ENCODE measurements around the gene KIRREL3. TPM values are rescaled to one million over a fixed set of nuclear protein-coding genes. Genes with fewer than 3 reads are reported as not detected.

The KIRREL3 gene
- total and polyA plus RNA-seq, 9 donors = 0.25 to 5.3 (median 0.48) TPM

DNA sequence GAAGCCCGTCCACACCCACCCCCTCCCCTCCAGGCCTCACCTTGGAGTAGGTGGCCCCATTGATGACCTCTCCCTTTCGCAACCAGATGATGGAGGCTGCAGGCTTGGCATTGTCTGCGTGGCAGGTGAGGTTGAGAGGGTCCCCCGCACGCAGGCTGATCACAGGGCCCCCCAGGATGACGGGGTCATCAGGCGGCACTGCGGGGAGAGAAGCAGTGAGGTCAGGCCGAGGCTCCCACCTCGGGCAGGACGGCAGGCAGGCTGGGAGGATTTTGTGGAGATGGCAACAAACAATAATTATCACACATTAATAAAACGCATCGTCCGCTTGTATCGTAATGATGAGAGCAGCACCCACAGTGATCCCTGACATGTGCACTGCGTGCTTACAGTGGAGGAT is 527.3 kb downstream of the KIRREL3 start:
- H3K4me3 ChIP-seq = no peak overlapping the region
- peaks cover 6% of the 10 kb centered on the region for H3K4me1 ChIP-seq (ENCODE audit: insufficient read depth)
- TF ChIP-seq POLR2A (IDR thresholded peaks at IDR 0.05) (no peak), EP300 (IDR thresholded peaks at IDR 0.05) (no peak)
- TF ChIP-seq, protein P1, sequence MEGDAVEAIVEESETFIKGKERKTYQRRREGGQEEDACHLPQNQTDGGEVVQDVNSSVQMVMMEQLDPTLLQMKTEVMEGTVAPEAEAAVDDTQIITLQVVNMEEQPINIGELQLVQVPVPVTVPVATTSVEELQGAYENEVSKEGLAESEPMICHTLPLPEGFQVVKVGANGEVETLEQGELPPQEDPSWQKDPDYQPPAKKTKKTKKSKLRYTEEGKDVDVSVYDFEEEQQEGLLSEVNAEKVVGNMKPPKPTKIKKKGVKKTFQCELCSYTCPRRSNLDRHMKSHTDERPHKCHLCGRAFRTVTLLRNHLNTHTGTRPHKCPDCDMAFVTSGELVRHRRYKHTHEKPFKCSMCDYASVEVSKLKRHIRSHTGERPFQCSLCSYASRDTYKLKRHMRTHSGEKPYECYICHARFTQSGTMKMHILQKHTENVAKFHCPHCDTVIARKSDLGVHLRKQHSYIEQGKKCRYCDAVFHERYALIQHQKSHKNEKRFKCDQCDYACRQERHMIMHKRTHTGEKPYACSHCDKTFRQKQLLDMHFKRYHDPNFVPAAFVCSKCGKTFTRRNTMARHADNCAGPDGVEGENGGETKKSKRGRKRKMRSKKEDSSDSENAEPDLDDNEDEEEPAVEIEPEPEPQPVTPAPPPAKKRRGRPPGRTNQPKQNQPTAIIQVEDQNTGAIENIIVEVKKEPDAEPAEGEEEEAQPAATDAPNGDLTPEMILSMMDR (IDR thresholded peaks at IDR 0.05) = no peak
- intact Hi-C loops (cut with DNase I) = no loop called here
- 91 to 95% (median 94%) methylated on average over 15 to 16 of the region's 16 CpGs for WGBS, 3 donors
- no peak overlapping the region for H3K27ac ChIP-seq
- no peak for DNase-seq
- no peaks in the 10 kb centered on the region for H3K27me3 ChIP-seq
- H3K9me3 ChIP-seq = no peaks in the 10 kb centered on the region
- no peaks in the 10 kb centered on the region for H3K36me3 ChIP-seq

DNA sequence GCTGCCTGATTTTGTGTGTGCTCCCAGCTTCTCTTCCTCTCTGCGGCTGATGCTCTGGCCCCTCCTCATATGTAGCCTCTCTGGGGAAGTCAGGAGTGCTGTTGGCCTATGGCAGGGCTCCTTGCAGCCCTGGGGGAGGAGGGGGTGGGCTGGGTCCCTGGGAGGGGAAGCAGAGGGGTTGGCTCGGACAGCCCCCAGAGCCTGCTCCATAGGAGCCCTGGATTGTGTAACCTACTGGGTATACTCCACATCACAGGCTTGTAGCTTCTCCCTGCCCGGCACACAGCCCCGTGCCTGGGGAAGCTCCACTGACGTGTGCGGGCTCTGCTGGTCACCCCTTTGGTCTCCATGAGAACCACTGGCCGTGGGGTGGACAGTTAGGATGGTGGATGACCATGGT is 531.3 kb downstream of the KIRREL3 start:
- H3K27me3 ChIP-seq = no peaks in the 10 kb centered on the region
- H3K4me1 ChIP-seq (ENCODE audit: insufficient read depth) = peaks cover 6% of the 10 kb centered on the region
- H3K27ac ChIP-seq = no peak overlapping the region
- TF ChIP-seq EP300 (IDR thresholded peaks at IDR 0.05) = no peak
- TF ChIP-seq, protein P1 (IDR thresholded peaks at IDR 0.05) = no peak
- TF ChIP-seq POLR2A (IDR thresholded peaks at IDR 0.05) = no peak
- H3K9me3 ChIP-seq = no peaks in the 10 kb centered on the region
- 89 to 100% (median 90%) methylated on average over 6 to 7 of the region's 7 CpGs for WGBS, 3 donors
- no peaks in the 10 kb centered on the region for H3K36me3 ChIP-seq
- intact Hi-C loops (cut with DNase I) = no loop called here
- no peak overlapping the region for H3K4me3 ChIP-seq
- no peak for DNase-seq

DNA sequence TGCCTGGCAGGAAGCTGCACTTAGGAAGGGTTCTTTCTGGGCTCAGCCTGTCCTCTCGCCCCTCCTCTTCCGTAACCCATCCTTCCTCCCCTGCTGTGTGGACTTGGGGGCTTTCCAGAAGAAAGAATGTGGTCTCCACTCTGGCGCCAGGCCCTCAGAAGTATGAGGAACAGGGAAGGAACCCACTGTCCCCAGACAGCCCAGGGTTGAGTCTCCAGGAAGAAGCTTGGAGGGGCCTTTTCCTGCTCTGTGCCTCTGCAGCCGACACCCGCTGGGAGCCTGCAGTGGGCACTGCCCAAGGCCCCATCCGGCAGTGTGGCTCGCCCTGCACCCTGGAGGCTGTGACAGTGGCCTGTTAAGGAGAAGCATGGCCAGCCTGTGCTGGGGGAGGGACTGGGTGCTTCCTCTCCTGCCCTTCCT is 532.5 kb downstream of the KIRREL3 start:
- TF ChIP-seq, protein P1 (IDR thresholded peaks at IDR 0.05) = no peak
- TF ChIP-seq POLR2A (IDR thresholded peaks at IDR 0.05) (no peak), EP300 (IDR thresholded peaks at IDR 0.05) (no peak)
- Histone ChIP-seq H3K4me1 (ENCODE audit: insufficient read depth) (peaks cover 6% of the 10 kb centered on the region), H3K27me3 (no peaks in the 10 kb centered on the region), H3K9me3 (no peaks in the 10 kb centered on the region), H3K4me3 (no peak overlapping the region), H3K36me3 (no peaks in the 10 kb centered on the region), H3K27ac (no peak overlapping the region)
- 61 to 65% (median 65%) methylated on average over 7 of the region's 7 CpGs for WGBS, 3 donors
- intact Hi-C loops (cut with DNase I) = no loop called here
- DNase-seq = no peak

DNA sequence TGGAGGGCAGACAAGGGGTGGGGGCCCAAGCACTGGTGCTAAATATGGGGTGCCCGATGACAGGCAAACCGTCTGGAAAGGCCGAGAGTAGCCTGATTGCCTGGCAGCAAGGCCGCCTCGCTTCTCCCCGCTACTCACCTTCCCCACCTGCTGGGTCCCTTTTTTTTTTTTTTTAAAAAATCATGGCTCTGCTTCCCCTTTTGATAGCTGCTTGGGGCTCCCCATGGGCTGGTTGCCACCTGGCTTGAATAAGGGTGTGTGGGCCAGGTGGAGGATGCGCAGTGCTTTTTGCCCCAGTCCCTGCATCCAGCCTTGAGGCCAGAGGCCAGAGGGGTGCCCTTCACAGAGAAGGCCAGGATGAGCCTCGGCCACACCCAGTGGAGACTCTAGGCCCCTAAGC is 533.1 kb downstream of the KIRREL3 start:
- WGBS, 3 donors = 90 to 96% (median 92%) methylated on average over 8 of the region's 8 CpGs
- no peaks in the 10 kb centered on the region for H3K36me3 ChIP-seq
- no peaks in the 10 kb centered on the region for H3K27me3 ChIP-seq
- intact Hi-C loops (cut with DNase I) = no loop called here
- H3K4me1 ChIP-seq (ENCODE audit: insufficient read depth) = peaks cover 6% of the 10 kb centered on the region
- H3K4me3 ChIP-seq = no peak overlapping the region
- no peak overlapping the region for H3K27ac ChIP-seq
- H3K9me3 ChIP-seq = no peaks in the 10 kb centered on the region
- TF ChIP-seq EP300 (IDR thresholded peaks at IDR 0.05) (no peak), POLR2A (IDR thresholded peaks at IDR 0.05) (no peak)
- TF ChIP-seq, protein P1 (IDR thresholded peaks at IDR 0.05) = no peak
- DNase-seq = no peak

DNA sequence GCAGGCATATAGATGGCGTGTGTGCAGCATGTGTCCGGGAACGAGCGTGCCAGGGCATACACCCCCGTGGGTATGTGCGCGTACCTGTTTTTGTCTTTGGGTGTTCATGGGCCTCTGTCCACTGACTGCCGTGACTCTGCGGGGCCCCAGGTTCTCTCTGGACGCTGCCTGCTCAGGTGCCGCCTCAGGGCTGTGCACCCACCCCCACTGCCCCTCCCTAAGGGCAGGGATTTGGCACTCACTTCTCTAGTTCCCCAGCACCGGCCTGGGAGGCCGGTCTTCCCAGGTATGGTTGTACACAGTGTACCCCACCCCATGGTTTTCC is 533.6 kb downstream of the KIRREL3 start:
- Histone ChIP-seq H3K36me3 (no peaks in the 10 kb centered on the region), H3K9me3 (no peaks in the 10 kb centered on the region), H3K4me1 (ENCODE audit: insufficient read depth) (peaks cover 6% of the 10 kb centered on the region), H3K27me3 (no peaks in the 10 kb centered on the region), H3K27ac (no peak overlapping the region), H3K4me3 (no peak overlapping the region)
- 91 to 97% (median 96%) methylated on average over 11 to 13 of the region's 13 CpGs for WGBS, 3 donors
- TF ChIP-seq POLR2A (IDR thresholded peaks at IDR 0.05) (no peak), EP300 (IDR thresholded peaks at IDR 0.05) (no peak)
- TF ChIP-seq, protein P1 (IDR thresholded peaks at IDR 0.05) = no peak
- intact Hi-C loops (cut with DNase I) = no loop called here
- no peak for DNase-seq

All from ovary (tissue), 9 donors.